Panc1 (cell line): Measurements from ENCODE around the gene TGFB1I1. TPM values are rescaled to one million over a fixed set of nuclear protein-coding genes. Genes with fewer than 3 reads are reported as not detected.

Experiments
- ATAC-seq: fragments of 200-7000 bp; cut with Tn5 transposase; 2 replicates; pipeline ENCODE4 v1.9.1; 2020; ENCODE audit warnings: mild to moderate bottlenecking, moderate library complexity
- BruUV-seq: library from RNA; stranded (reverse); fragments of 400-500 nt; replicated peaks from 2 replicates; lab custom pipeline; 2021; lab: Mats Ljungman, UMichigan
- CTCF ChIA-PET: fragments of 300-600 bp; sonication (Branson Sonifier 250); formaldehyde crosslinking; loops from one replicate; lab custom pipeline; 2022; ENCODE audit warnings: antibody characterized with exemption; lab: Charles Lee
- POLR2A ChIA-PET: fragments of 300-600 bp; sonication (Branson Sonifier 250); formaldehyde crosslinking; loops from one replicate; lab custom pipeline; 2022; ENCODE audit warnings: antibody characterized with exemption; lab: Charles Lee
- DNase-seq: peaks from one replicate; pipeline ENCODE4 v3.0.0-alpha.2; 2010; ENCODE audit warnings: low read depth, low spot score
- H3K27ac ChIP-seq: 2 replicates; pipeline ENCODE4 v1.5.1; 2011; ENCODE audit warnings: mild to moderate bottlenecking, low read length, inconsistent platforms
- H3K27me3 ChIP-seq: fragments of 200-500 bp; sonication (Bioruptor generic); 2 replicates; pipeline ENCODE4 v1.6.0; 2014; ENCODE audit warnings: low read length, inconsistent platforms; ENCODE audit not compliant: control insufficient read depth, insufficient read depth
- H3K36me3 ChIP-seq: fragments of 200-500 bp; sonication (Bioruptor generic); 2 replicates; pipeline ENCODE4 v1.5.1; 2014; ENCODE audit warnings: inconsistent platforms, mild to moderate bottlenecking, low read length, moderate library complexity; ENCODE audit not compliant: control insufficient read depth, insufficient read depth
- H3K4me1 ChIP-seq: 2 replicates; pipeline ENCODE4 v1.5.1; 2011; ENCODE audit warnings: inconsistent platforms, mild to moderate bottlenecking, low read length, moderate library complexity; ENCODE audit not compliant: control insufficient read depth, insufficient read depth
- H3K4me3 ChIP-seq, 2 experiments: 2 replicates each; pipeline ENCODE4 v1.5.1; 2011 to 2012; ENCODE audit warnings: low read depth in 2 of 2, low read length in 2 of 2, mild to moderate bottlenecking in 2 of 2, inconsistent platforms in 1 of 2, moderate library complexity in 1 of 2
- H3K9me3 ChIP-seq: fragments of 200-500 bp; sonication (Bioruptor generic); 2 replicates; pipeline ENCODE4 v1.5.1; 2014; ENCODE audit warnings: low read depth, mild to moderate bottlenecking, inconsistent platforms, low read length, moderate library complexity; ENCODE audit not compliant: control insufficient read depth, insufficient read depth
- POLR2AphosphoS5 ChIP-seq: IDR thresholded peaks from 2 replicates; pipeline ENCODE4 v1.6.1; 2012; ENCODE audit warnings: mild to moderate bottlenecking, low read depth, low read length, moderate library complexity
- SIN3A ChIP-seq: IDR thresholded peaks from 2 replicates; pipeline ENCODE4 v1.6.1; 2012; ENCODE audit warnings: low read depth, mild to moderate bottlenecking, low read length, moderate library complexity, borderline replicate concordance; ENCODE audit not compliant: insufficient read depth
- TCF7L2 ChIP-seq: IDR thresholded peaks from 2 replicates; pipeline ENCODE4 v1.6.1; 2011; ENCODE audit warnings: mild to moderate bottlenecking, low read depth, low read length, inconsistent platforms
- in situ Hi-C: cut with HindIII; loops from 2 replicates; pipeline ENCODE4 v1.10.0; 2016; ENCODE audit warnings: low sequenced_read_pairs, low pct_unique_long_range_greater_than_20kb
- intact Hi-C: fragments of 100-400 bp; cut with micrococcal nuclease; formaldehyde crosslinking; loops from one replicate; pipeline ENCODE4 v1.10.0; 2022; ENCODE audit not compliant: unreplicated experiment
- total RNA-seq: library from RNA; stranded (reverse); gene quantifications from one replicate; pipeline ENCODE4 v1.2.1, GENCODE V29; 2021; ENCODE audit not compliant: unreplicated experiment
- TF ChIP-seq, protein P1 (sequence below): fragments of 450-650 bp; IDR thresholded peaks from 2 replicates; pipeline ENCODE4 v1.5.1; 2017; ENCODE audit warnings: mild to moderate bottlenecking
- TF ChIP-seq, protein P2 (sequence below), 2 experiments: IDR thresholded peaks; 2 replicates each; pipeline ENCODE4 v1.6.1; 2011 to 2012; ENCODE audit warnings: low read depth in 2 of 2, control low read depth in 1 of 2, low read length in 1 of 2, mild to moderate bottlenecking in 1 of 2, moderate library complexity in 1 of 2; ENCODE audit not compliant: insufficient read depth in 1 of 2

TGFB1I1 gene
- total RNA-seq, 1 experiment from 2014 or later: 32.5 TPM

DNA sequence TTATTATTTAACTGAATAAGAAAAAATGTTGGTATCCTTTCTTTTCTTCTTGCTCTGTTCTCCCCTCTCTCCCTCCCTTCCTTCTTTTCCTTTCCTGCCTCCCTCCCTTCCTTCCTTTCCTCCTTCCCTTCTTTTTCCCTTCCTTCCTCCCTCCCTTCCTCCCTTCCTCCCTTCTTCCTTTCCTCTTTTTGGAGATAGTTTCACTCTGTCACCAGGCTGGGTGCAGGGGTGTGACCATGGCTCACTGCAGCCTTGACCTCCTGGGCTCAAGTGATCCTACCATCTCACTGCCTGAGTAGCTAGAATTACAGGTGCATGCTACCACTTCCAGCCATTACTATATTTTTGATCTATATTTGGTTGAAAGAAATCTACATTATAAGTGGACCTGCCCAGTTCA lies 41.9 kb downstream of the TGFB1I1 start:
- ChIA-PET POLR2A (interaction anchor here (0.6 kb wide), 1 partner anchor 59 kb away, joined by 17 read pairs; no protein-coding TSS in a partner anchor), CTCF (interaction anchor here (0.7 kb wide), 1 partner anchor 15 kb away, joined by 5 read pairs; no protein-coding TSS in a partner anchor)
- Histone ChIP-seq H3K9me3 (no peaks in the 10 kb centered on the region), H3K27ac (no peak overlapping the region), H3K36me3 (no peaks in the 10 kb centered on the region; the same call in 1 of the 2 replicates), H3K4me1 (peaks cover 5% of the 10 kb centered on the region), H3K27me3 (no peaks in the 10 kb centered on the region), H3K4me3 (no peak overlapping the region)
- ATAC-seq (no peak), DNase-seq (no peak)
- TF ChIP-seq TCF7L2 (no peak), POLR2AphosphoS5 (no peak)
- in situ Hi-C loops: no loop called here
- intact Hi-C loops: no loop called here
- no TSS peak for BruUV-seq

DNA sequence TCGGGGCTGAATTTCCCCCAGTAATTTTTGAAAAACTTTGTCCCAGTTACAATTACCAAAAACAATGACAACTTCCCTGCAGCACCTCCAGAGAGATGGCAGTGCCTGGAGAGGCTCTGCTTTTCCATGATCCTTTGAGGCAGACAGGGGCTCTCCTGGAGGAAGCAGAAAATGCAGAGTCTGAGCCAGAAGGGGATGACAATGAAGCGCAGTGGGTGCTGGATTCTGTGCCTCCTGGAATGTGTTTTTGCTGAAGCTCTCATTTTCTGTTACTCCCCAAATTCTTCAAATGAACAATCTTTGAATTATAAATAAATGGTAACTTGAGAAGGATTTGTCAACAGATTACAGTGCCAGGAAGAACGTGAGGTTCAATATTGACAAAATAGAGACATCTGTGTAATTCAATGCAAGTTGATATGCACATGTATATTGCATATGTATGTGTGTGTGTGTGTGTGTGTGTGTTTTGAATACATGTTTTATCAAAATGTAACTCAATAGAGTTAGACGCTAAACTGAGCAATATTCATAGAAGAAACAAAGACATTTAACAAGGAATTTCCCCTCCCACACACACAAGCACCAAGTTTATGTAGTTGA lies 45.9 kb downstream of the TGFB1I1 start:
- in situ Hi-C loops (no loop called here), intact Hi-C loops (no loop called here)
- Histone ChIP-seq H3K9me3 (no peaks in the 10 kb centered on the region), H3K27ac (no peak overlapping the region), H3K36me3 (no peaks in the 10 kb centered on the region), H3K27me3 (no peaks in the 10 kb centered on the region), H3K4me3 (no peak overlapping the region), H3K4me1 (no peaks in the 10 kb centered on the region)
- ChIA-PET POLR2A (no interaction called here), CTCF (no interaction called here)
- no peak for ATAC-seq
- TF ChIP-seq, protein P1, sequence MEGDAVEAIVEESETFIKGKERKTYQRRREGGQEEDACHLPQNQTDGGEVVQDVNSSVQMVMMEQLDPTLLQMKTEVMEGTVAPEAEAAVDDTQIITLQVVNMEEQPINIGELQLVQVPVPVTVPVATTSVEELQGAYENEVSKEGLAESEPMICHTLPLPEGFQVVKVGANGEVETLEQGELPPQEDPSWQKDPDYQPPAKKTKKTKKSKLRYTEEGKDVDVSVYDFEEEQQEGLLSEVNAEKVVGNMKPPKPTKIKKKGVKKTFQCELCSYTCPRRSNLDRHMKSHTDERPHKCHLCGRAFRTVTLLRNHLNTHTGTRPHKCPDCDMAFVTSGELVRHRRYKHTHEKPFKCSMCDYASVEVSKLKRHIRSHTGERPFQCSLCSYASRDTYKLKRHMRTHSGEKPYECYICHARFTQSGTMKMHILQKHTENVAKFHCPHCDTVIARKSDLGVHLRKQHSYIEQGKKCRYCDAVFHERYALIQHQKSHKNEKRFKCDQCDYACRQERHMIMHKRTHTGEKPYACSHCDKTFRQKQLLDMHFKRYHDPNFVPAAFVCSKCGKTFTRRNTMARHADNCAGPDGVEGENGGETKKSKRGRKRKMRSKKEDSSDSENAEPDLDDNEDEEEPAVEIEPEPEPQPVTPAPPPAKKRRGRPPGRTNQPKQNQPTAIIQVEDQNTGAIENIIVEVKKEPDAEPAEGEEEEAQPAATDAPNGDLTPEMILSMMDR: no peak
- TF ChIP-seq POLR2AphosphoS5 (no peak), SIN3A (no peak), TCF7L2 (no peak)
- TF ChIP-seq, protein P2, sequence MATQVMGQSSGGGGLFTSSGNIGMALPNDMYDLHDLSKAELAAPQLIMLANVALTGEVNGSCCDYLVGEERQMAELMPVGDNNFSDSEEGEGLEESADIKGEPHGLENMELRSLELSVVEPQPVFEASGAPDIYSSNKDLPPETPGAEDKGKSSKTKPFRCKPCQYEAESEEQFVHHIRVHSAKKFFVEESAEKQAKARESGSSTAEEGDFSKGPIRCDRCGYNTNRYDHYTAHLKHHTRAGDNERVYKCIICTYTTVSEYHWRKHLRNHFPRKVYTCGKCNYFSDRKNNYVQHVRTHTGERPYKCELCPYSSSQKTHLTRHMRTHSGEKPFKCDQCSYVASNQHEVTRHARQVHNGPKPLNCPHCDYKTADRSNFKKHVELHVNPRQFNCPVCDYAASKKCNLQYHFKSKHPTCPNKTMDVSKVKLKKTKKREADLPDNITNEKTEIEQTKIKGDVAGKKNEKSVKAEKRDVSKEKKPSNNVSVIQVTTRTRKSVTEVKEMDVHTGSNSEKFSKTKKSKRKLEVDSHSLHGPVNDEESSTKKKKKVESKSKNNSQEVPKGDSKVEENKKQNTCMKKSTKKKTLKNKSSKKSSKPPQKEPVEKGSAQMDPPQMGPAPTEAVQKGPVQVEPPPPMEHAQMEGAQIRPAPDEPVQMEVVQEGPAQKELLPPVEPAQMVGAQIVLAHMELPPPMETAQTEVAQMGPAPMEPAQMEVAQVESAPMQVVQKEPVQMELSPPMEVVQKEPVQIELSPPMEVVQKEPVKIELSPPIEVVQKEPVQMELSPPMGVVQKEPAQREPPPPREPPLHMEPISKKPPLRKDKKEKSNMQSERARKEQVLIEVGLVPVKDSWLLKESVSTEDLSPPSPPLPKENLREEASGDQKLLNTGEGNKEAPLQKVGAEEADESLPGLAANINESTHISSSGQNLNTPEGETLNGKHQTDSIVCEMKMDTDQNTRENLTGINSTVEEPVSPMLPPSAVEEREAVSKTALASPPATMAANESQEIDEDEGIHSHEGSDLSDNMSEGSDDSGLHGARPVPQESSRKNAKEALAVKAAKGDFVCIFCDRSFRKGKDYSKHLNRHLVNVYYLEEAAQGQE (IDR thresholded peaks at IDR 0.05; ENCODE audit: insufficient read depth in 1 of 2, low read depth in 2 of 2, low read length in 1 of 2): no peak
- no peak for DNase-seq
- BruUV-seq: no TSS peak

DNA sequence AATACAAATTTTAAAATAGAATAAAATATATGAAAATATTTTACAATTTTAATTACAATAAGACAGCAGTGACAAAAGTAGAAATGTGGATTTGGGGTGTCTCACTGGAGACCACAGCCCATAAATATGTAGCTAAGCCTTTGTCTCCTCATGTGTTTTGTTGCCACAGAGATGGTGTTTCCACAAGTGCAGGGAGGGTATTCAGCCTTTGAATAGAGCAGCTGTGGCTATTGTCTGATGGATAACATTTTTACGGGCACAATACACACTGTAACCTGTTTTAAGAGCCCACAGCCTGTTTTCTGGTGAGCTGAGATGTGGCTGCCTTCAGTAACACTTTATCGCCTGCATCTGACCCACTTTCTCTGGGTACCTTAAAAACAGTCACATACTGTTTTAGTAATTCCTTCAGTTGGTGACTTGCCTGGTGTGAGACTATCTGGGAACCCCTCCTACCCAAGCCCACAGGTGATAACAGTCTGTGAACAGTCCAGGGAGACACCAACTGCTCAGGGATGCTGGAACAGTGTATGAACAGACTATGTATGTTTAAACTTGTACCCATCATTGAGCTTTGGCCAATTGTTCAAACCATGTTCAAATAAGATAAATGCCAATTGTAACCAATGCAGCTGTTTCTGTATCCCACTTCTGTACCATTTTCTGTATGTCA lies 47.9 kb downstream of the TGFB1I1 start:
- ATAC-seq: no peak
- in situ Hi-C loops: no loop called here
- no TSS peak for BruUV-seq
- TF ChIP-seq TCF7L2 (no peak), SIN3A (no peak)
- intact Hi-C loops: no loop called here
- Histone ChIP-seq H3K27ac (no peak overlapping the region), H3K4me3 (no peak overlapping the region), H3K4me1 (no peaks in the 10 kb centered on the region), H3K9me3 (no peaks in the 10 kb centered on the region), H3K36me3 (no peaks in the 10 kb centered on the region), H3K27me3 (no peaks in the 10 kb centered on the region)
- POLR2A ChIA-PET: no interaction called here
- CTCF ChIA-PET: no interaction called here
- no peak for DNase-seq
